Activated CD8-positive, alpha-beta memory T cell treated with anti-CD3 and anti-CD28 coated beads for 36 hours (primary cell): Measurements from ENCODE around the gene CDKN2C. TPM values are rescaled to one million over a fixed set of nuclear protein-coding genes. Genes with fewer than 3 reads are reported as not detected.
"Not testable (repeated sequence)": the region's sequence is repeated elsewhere in the genome, so short reads cannot be mapped to it uniquely, and the experiment has no call there.

Experiments used
- CTCF ChIA-PET: fragments of 350-600 bp; sonication (Branson Sonifier 250); formaldehyde crosslinking; loops from one replicate; lab custom pipeline; 2021; ENCODE audit warnings: antibody characterized with exemption; lab: Charles Lee
- POLR2A ChIA-PET: fragments of 350-600 bp; sonication (Branson Sonifier 250); formaldehyde crosslinking; loops from one replicate; lab custom pipeline; 2021; ENCODE audit warnings: antibody characterized with exemption; lab: Charles Lee
- total RNA-seq, 2 experiments: library from RNA; stranded (reverse); gene quantifications; one replicate each; pipeline ENCODE4 v1.2.3, GENCODE V29; 2021

Gene CDKN2C
- 10 to 100 TPM in 1 of 2 experiments, 1 to 10 TPM in 1; 8.9 to 10.6 TPM for total RNA-seq

DNA sequence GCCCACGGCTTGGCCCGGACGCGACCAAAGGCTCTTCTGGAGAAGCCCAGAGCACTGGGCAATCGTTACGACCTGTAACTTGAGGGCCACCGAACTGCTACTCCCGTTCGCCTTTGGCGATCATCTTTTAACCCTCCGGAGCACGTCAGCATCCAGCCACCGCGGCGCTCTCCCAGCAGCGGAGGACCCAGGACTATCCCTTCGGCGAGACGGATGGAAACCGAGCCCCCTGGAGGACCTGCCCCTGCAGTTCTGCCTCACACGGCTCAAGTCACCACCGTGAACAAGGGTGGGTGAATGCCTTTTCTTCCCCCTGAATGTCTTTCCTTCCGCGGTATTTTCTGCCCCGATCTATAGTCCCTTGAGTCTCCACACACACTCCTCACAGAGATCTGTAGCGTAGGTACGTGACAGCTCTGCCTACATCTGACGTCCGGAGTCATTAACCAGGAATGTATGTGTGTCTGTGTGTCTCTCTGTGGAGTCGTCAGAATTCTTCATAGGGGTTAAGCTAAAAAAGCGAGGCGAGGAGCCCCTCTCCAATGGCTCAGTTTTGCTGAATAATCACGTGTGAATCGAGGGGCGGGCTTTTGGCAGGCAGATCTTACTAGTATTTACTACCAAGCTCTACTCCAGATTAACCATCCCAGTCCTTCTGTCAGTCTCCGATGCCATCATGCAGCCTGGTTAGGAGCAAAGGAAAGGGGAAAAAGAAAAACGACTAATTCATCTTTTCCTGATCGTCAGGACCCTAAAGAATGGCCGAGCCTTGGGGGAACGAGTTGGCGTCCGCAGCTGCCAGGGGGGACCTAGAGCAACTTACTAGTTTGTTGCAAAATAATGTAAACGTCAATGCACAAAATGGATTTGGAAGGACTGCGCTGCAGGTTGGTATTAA is at the start of gene CDKN2C:
Gene CDKN2C, plus strand, starts transcription at position 635 of the 898 bp plus-strand sequence. Its CDS starts 124 bp downstream, at position 759.
- ChIA-PET CTCF (interaction anchor here (2.2 kb wide), 1 partner anchor 9 kb away, joined by 9 read pairs; the partner anchor contains the start of gene FAF1), POLR2A (interaction anchor here (2.2 to 2.9 kb wide), 2 partner anchors 7 to 10 kb away, joined by 9 to 17 read pairs; partner anchors contain the start of gene FAF1)

DNA sequence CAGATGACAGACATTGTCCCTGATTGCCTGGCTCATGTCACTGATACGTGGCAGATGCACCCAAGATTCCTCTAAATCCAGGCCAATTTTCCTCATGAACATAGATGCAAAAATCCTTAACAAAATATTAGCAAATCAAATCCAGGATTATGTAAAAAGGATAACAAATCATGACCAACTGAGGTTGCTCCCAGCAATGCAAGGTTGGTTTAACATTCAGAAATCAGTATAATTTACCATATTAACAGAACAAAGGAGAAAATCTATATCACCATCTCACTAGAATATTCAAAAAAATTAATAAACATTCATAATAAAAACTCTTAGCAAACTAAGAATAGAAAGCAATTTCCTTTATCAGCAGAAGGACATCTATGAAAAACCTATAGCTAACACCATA is 49.6 kb upstream of the CDKN2C start:
- ChIA-PET CTCF (no interaction called here), POLR2A (no interaction called here)

- POLR2A ChIA-PET, result no interaction called here
- CTCF ChIA-PET, result no interaction called here
These were observed 49.0 kb upstream of the CDKN2C start for GRCh38 chr1:50921029-50921428.

- CTCF ChIA-PET, result no interaction called here
- POLR2A ChIA-PET, result interaction anchor here (0.5 kb wide), 1 partner anchor 14 kb away, joined by 3 read pairs; no protein-coding TSS in a partner anchor
These were observed 46.5 kb upstream of the CDKN2C start for GRCh38 chr1:50923564-50923963.

DNA sequence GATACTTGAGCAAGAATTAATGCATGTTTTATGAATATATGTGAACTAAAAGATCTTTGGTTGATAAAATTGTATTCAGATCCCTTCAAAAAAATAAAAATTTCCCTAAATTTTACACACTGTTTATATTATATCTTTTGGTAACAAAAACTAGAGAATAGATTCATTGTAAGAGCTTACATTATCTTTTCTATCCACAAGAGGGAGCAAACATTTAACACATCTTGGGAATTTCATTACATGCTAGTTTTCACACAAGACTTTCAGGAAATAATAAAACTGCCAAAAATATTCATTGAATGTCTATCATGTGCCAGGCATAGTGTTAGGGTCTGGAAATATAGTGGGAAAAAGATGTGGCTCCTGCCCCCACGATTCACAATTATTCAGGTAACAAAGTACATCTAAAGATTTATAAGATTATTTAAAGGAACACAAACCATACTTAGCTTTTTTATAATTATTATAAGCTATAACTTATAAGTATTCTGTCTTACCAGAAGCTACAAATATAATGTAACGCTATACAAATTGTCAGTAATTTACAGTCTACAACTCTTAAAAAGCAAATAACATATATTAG is 40.6 kb upstream of the CDKN2C start:
- CTCF ChIA-PET, result interaction anchor here (1.1 to 1.5 kb wide), 4 partner anchors 39 to 259 kb away, joined by 3 to 5 read pairs (median 4); no protein-coding TSS in a partner anchor
- POLR2A ChIA-PET, result no interaction called here

DNA sequence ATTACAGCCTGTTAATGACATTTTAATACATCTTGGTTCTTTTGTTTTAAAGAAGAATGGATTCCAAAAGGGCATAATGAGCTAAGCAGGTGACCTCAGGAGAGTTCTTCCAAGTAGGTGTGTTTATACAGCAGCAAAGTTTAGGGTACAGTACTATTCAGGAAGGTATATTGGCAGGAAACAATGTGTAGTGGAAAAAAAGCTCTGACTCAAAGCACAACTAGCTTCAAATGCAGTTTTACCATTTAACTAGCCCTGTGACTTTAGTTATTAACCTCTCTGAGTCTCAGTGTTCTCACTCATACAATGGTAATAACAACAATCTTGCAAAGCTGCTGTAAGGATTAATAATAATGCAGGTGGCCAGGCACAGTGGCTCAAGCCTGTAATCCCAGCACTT is 39.9 kb upstream of the CDKN2C start:
- POLR2A ChIA-PET, result no interaction called here
- CTCF ChIA-PET, result interaction anchor here (1.1 to 1.5 kb wide), 4 partner anchors 38 to 259 kb away, joined by 3 to 5 read pairs (median 4); no protein-coding TSS in a partner anchor

- CTCF ChIA-PET, result interaction anchor here (1.5 kb wide), 1 partner anchor 37 kb away, joined by 4 read pairs; no protein-coding TSS in a partner anchor
- POLR2A ChIA-PET, result interaction anchor here (1.1 kb wide), 1 partner anchor 30 kb away, joined by 3 read pairs; no protein-coding TSS in a partner anchor
These were observed 38.9 kb upstream of the CDKN2C start for GRCh38 chr1:50930965-50931737.

DNA sequence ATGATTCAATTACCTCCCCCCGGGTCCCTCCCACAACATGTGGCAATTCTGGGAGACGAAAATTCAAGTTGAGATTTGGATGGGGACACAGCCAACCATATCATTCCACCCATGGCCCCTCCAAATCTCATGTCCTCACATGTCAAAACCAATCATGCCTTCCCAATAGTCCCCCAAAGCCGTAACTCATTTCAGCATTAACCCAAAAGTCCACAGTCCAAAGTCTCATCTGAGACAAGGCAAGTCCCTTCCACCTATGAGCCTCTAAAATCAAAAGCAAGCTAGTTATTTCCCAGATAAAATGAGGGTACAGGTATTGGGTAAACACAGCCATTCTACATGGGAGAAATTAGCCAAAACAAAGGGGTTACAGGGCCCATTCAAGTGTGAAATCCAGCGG is 38.0 kb upstream of the CDKN2C start:
- CTCF ChIA-PET, result not testable (repeated sequence)
- POLR2A ChIA-PET, result interaction anchor here (1.1 kb wide), 1 partner anchor 29 kb away, joined by 3 read pairs; no protein-coding TSS in a partner anchor

DNA sequence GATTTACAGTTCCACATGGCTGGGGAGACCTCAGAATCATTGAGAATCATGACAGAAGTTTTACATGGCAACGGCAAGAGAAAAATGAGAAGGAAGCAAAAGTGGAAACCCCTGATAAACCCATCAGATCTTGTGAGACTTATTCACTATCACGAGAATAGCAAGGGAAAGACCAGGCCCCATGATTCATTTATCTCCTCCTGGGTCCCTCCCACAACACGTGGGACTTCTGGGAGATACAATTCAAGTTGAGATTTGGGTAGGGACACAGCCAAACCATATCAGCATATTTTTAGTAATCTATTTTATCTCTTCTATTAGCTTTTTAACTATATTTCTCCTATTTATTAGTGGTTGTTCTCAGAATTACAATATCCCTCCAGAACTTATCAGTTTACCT is 36.3 kb upstream of the CDKN2C start:
- CTCF ChIA-PET, POLR2A ChIA-PET: not testable (repeated sequence)

- ChIA-PET POLR2A (no interaction called here), CTCF (no interaction called here)
These were observed 35.2 kb upstream of the CDKN2C start for GRCh38 chr1:50934838-50935237.

- CTCF ChIA-PET, POLR2A ChIA-PET: not testable (repeated sequence)
These were observed 34.8 kb upstream of the CDKN2C start for GRCh38 chr1:50935276-50935675.

DNA sequence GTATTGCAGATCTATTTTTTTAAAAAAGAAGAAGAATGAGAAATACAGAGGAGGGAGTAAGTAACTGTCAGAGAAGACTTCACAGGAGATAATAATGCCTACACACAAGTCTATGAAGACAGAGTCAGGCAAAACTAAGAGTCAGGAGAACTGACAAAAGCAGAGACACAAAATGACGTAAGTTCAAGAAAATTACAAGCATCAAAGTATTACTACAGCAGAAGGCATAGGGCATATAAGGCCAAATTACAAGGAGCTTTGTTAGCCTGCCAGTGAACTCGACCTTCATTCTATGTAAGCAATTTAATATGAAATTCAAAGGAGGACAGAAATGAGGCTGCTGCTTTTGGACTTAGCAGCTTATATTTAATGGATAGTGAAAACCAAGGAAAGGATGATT is 33.7 kb upstream of the CDKN2C start:
- CTCF ChIA-PET, result no interaction called here
- POLR2A ChIA-PET, result no interaction called here

GRCh38 chr1:50940291-50940690 is 29.8 kb upstream of the CDKN2C start:
- ChIA-PET CTCF (no interaction called here), POLR2A (no interaction called here)

DNA sequence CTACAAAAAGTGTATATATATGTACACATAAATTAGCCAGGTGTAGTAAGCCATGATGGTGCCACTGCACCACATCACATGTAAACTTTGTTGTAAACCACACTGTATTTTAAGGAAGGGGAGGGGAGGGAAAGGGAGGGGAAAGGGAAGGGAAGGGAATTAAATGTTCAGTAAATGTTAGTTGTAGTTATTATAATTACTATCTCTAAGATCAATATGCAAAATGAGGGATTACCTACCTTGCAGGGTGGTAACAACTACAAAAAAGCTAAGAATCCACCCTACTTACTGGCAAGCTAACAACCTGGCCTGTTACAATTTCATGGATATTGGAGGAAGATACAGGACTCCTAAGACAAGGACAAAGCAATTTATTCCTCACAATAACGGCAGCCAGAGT is 27.7 kb upstream of the CDKN2C start:
- CTCF ChIA-PET, result no interaction called here
- POLR2A ChIA-PET, result no interaction called here

GRCh38 chr1:50949286-50949982 is 20.6 kb upstream of the CDKN2C start:
- CTCF ChIA-PET, result no interaction called here
- POLR2A ChIA-PET, result no interaction called here

- CTCF ChIA-PET, result interaction anchor here (0.5 kb wide), 1 partner anchor 31 kb away, joined by 3 read pairs; no protein-coding TSS in a partner anchor
- POLR2A ChIA-PET, result no interaction called here
These were observed 19.6 kb upstream of the CDKN2C start for GRCh38 chr1:50950396-50950795.

DNA sequence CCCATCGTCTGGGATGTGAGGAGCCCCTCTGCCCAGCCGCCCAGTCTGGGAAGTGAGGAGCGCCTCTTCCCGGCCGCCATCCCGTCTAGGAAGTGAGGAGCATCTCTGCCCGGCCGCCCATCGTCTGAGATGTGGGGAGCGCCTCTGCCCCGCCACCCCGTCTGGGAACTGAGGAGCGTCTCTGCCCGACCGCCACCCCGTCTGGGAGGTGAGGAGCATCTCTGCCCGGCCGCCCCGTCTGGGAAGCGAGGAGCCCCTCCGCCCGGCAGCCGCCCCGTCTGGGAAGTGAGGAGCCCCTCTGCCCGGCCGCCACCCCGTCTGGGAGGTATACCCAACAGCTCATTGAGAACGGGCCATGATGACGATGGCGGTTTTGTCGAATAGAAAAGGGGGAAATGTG is 17.5 kb upstream of the CDKN2C start:
- CTCF ChIA-PET, result not testable (repeated sequence)

DNA sequence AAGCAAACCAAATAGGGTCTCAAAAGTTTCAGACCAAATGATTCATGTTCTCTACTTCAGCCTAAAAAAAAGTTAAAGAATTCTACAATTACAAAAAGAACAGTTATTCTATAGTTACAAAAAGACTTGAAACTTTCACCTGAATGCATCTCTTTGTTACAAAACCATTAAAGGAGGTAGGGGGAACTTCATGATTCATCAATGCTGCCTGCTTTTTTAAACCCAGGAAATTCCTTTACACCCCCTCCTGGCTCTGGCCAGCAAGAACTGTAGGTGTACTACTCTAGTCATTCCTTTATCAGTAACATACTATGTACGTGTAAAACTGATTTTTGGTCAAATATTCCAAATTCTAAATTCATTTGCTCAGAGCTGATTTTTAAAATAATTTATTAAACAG is 14.9 kb upstream of the CDKN2C start:
- ChIA-PET POLR2A (no interaction called here), CTCF (interaction anchor here (0.8 kb wide), 1 partner anchor 234 kb away, joined by 3 read pairs; no protein-coding TSS in a partner anchor)

More for the DNA sequence above, 17.5 kb upstream of the CDKN2C start:
- POLR2A ChIA-PET, result not testable (repeated sequence)
